Chondrocyte (in vitro differentiated cells): Measurements from ENCODE around the gene RNF181. TPM values are rescaled to one million over a fixed set of nuclear protein-coding genes. Genes with fewer than 3 reads are reported as not detected.

Experiments used
- DNase-seq: peaks from one replicate; pipeline ENCODE4 v3.0.0; 2021; ENCODE audit warnings: mixed read lengths, low spot score
- H3K27ac Mint-ChIP-seq: one replicate; pipeline ENCODE4 v1.8.0; 2021; ENCODE audit warnings: mild to moderate bottlenecking, moderate library complexity, mixed read lengths; ENCODE audit not compliant: unreplicated experiment
- H3K27me3 Mint-ChIP-seq: 2 replicates; pipeline ENCODE4 v1.8.0; 2021; ENCODE audit warnings: low read depth, mixed read lengths
- H3K36me3 Mint-ChIP-seq: 2 replicates; pipeline ENCODE4 v1.8.0; 2021; ENCODE audit warnings: low read depth, mixed read lengths
- H3K4me1 Mint-ChIP-seq: 2 replicates; pipeline ENCODE4 v1.8.0; 2021; ENCODE audit warnings: low read depth, mild to moderate bottlenecking, mixed read lengths
- H3K4me3 Mint-ChIP-seq: one replicate; pipeline ENCODE4 v1.8.0; 2021; ENCODE audit warnings: mild to moderate bottlenecking, moderate library complexity, mixed read lengths; ENCODE audit not compliant: unreplicated experiment
- H3K9me3 Mint-ChIP-seq: 2 replicates; pipeline ENCODE4 v1.8.0; 2021; ENCODE audit warnings: low read depth, mixed read lengths
- CTCF ChIP-seq: fragments of 200-600 bp; sonication (generic); IDR thresholded peaks from 2 replicates; pipeline ENCODE4 v1.5.0; 2021; ENCODE audit warnings: antibody characterized with exemption, mild to moderate bottlenecking, moderate library complexity
- total RNA-seq: library from RNA; stranded (reverse); gene quantifications from 3 replicates; pipeline ENCODE4 v1.2.1, GENCODE V29; 2021

Gene RNF181
- total RNA-seq, 1 donor from 2014 or later = 89.4 TPM

GRCh38 chr2:85597241-85597640 lies 1.7 kb downstream of the RNF181 start:
- TF ChIP-seq CTCF = no peak
- no peaks in the 10 kb centered on the region for H3K9me3 Mint-ChIP-seq
- H3K27me3 Mint-ChIP-seq = no peaks in the 10 kb centered on the region
- peaks cover 39% of the 10 kb centered on the region for H3K4me1 Mint-ChIP-seq
- no peak for DNase-seq
- H3K4me3 Mint-ChIP-seq = peak overlapping the region; percentile 98
- H3K36me3 Mint-ChIP-seq = no peaks in the 10 kb centered on the region
- H3K27ac Mint-ChIP-seq = no peak overlapping the region

- Mint-ChIP-seq H3K27me3 (no peaks in the 10 kb centered on the region), H3K4me3 (no peak overlapping the region), H3K36me3 (no peaks in the 10 kb centered on the region), H3K27ac (no peak overlapping the region), H3K4me1 (peaks cover 46% of the 10 kb centered on the region), H3K9me3 (no peaks in the 10 kb centered on the region)
- no peak for TF ChIP-seq CTCF
- DNase-seq = no peak
Observed at GRCh38 chr2:85598594-85599340, 3.2 kb downstream of the RNF181 start.

- H3K9me3 Mint-ChIP-seq = no peaks in the 10 kb centered on the region
- TF ChIP-seq CTCF = no peak
- no peak for DNase-seq
- H3K4me1 Mint-ChIP-seq = peaks cover 50% of the 10 kb centered on the region
- no peaks in the 10 kb centered on the region for H3K36me3 Mint-ChIP-seq
- no peaks in the 10 kb centered on the region for H3K27me3 Mint-ChIP-seq
- no peak overlapping the region for H3K4me3 Mint-ChIP-seq
- H3K27ac Mint-ChIP-seq = no peak overlapping the region
Observed at GRCh38 chr2:85599468-85600234, 4.1 kb downstream of the RNF181 start.

GRCh38 chr2:85600235-85600575 lies 4.7 kb downstream of the RNF181 start:
- DNase-seq = no peak
- Mint-ChIP-seq H3K9me3 (no peaks in the 10 kb centered on the region), H3K27me3 (no peaks in the 10 kb centered on the region), H3K27ac (no peak overlapping the region), H3K4me1 (peaks cover 50% of the 10 kb centered on the region), H3K36me3 (no peaks in the 10 kb centered on the region), H3K4me3 (no peak overlapping the region)
- no peak for TF ChIP-seq CTCF

GRCh38 chr2:85600951-85601770 lies 5.6 kb downstream of the RNF181 start:
- no peak for DNase-seq

More at GRCh38 chr2:85600951-85601770, 5.6 kb downstream of the RNF181 start:
- Mint-ChIP-seq H3K27me3 (no peaks in the 10 kb centered on the region), H3K9me3 (no peaks in the 10 kb centered on the region), H3K4me3 (peak overlapping the region; percentile 83), H3K27ac (peak overlapping the region; percentile 80), H3K36me3 (no peaks in the 10 kb centered on the region), H3K4me1 (peaks cover 55% of the 10 kb centered on the region)
- TF ChIP-seq CTCF = no peak
